Tibial nerve (tissue), 4 donors: ENCODE results near the gene LTB4R. TPM values are rescaled to one million over a fixed set of nuclear protein-coding genes. Genes with fewer than 3 reads are reported as not detected.

Source experiments
- DNase-seq, 2 donors: peaks; one replicate each; pipeline ENCODE4 v3.0.0-alpha.2; 2019; ENCODE audit warnings: low spot score in 2 of 2
- H3K27ac ChIP-seq, 4 donors: fragments of 200-600 bp; sonication (generic) in 3 of 4; one replicate each; pipeline ENCODE4 v1.5.1; 2017 to 2019; ENCODE audit warnings: mild to moderate bottlenecking in 1 of 4
- H3K27me3 ChIP-seq, 2 donors: fragments of 200-600 bp; sonication (generic) in 1 of 2; one replicate each; pipeline versions ENCODE4 v1.5.1 to v1.6.0; 2017 to 2019
- H3K36me3 ChIP-seq, 3 donors: fragments of 200-600 bp; sonication (generic); one replicate each; pipeline ENCODE4 v1.5.1; 2018 to 2019
- H3K4me1 ChIP-seq, 4 donors: fragments of 200-600 bp; sonication (generic) in 3 of 4; one replicate each; pipeline ENCODE4 v1.5.1; 2017 to 2019
- H3K4me3 ChIP-seq, 4 donors: fragments of 200-600 bp; sonication (generic) in 3 of 4; one replicate each; pipeline ENCODE4 v1.5.1; 2017 to 2019; ENCODE audit warnings: mild to moderate bottlenecking in 1 of 4, moderate library complexity in 1 of 4
- H3K9me3 ChIP-seq, 4 donors: fragments of 200-600 bp; sonication (generic) in 3 of 4; one replicate each; pipeline ENCODE4 v1.5.1; 2017 to 2019
- CTCF ChIP-seq, 5 experiments: fragments of 200-600 bp in 3 of 5; fragments of 450-650 bp in 2 of 5; sonication (generic) in 3 of 5; IDR thresholded peaks; one replicate each; pipeline ENCODE4 v1.5.1; 2016 to 2019; ENCODE audit warnings: antibody characterized with exemption in 5 of 5, mild to moderate bottlenecking in 3 of 5, moderate library complexity in 2 of 5
- EP300 ChIP-seq, 2 donors: sonication (generic); formaldehyde crosslinking; IDR thresholded peaks; one replicate each; pipeline ENCODE4 v1.6.1; 2017; ENCODE audit warnings: antibody characterized with exemption in 2 of 2, mild to moderate bottlenecking in 1 of 2
- POLR2A ChIP-seq, 2 donors: fragments of 450-650 bp; IDR thresholded peaks; one replicate each; pipeline ENCODE4 v1.6.1; 2017; ENCODE audit warnings: antibody characterized with exemption in 2 of 2, mild to moderate bottlenecking in 2 of 2, moderate library complexity in 2 of 2
- WGBS, 2 donors: methylation state at CpG; one replicate each; pipeline ENCODE4 v1.1.5; 2018; 5-methylcytosine and 5-hydroxymethylcytosine counted together
- small RNA-seq: library from RNA; depleted of rRNA; stranded (forward); fragments of <200 nt; gene quantifications from one replicate; pipeline ENCODE3, GENCODE V24; 2016
- total RNA-seq, 4 donors: library from RNA; depleted of rRNA; stranded (reverse); fragments of >200 nt; gene quantifications; one replicate each; pipeline ENCODE4 v1.1.0, GENCODE V29; 2016

LTB4R gene
- total RNA-seq, 4 donors from 2014 or later, result 8.4 to 14.4 (median 11.8) TPM

GRCh38 chr14:24365600-24366412, 54.5 kb downstream of the LTB4R start:
- peak; percentile 74 to 82 for DNase-seq
- H3K36me3 ChIP-seq, result no peaks in the 10 kb centered on the region
- H3K4me3 ChIP-seq, result peak overlapping the region; percentile 45 to 63 (median 52)
- peak in 1 of 2 donors; percentile 48 for TF ChIP-seq EP300 (IDR thresholded peaks at IDR 0.05)
- TF ChIP-seq POLR2A (IDR thresholded peaks at IDR 0.05), result no peak
- peak; percentile 72 to 96 (median 86) for TF ChIP-seq CTCF (IDR thresholded peaks at IDR 0.05)
- H3K27me3 ChIP-seq, result no peaks in the 10 kb centered on the region
- WGBS, 2 donors, result 3 to 6% methylated on average over 27 to 28 of the region's 28 CpGs
- H3K9me3 ChIP-seq, result no peaks in the 10 kb centered on the region
- H3K4me1 ChIP-seq, result peaks cover 0 to 47% (median 11%) of the 10 kb centered on the region in 4 donors
- H3K27ac ChIP-seq, result peak overlapping the region; percentile 86 to 94 (median 90)

GRCh38 chr14:24366413-24366720, 55.1 kb downstream of the LTB4R start:
- H3K27ac ChIP-seq, result peak overlapping the region; percentile 86 to 94 (median 90)
- no peaks in the 10 kb centered on the region for H3K36me3 ChIP-seq
- H3K4me3 ChIP-seq, result peak overlapping the region; percentile 45 to 63 (median 52)
- no peaks in the 10 kb centered on the region for H3K9me3 ChIP-seq
- WGBS, 2 donors, result 0 to 1% methylated on average over 16 of the region's 16 CpGs
- peaks cover 0 to 48% (median 11%) of the 10 kb centered on the region in 4 donors for H3K4me1 ChIP-seq
- no peak for DNase-seq
- TF ChIP-seq POLR2A (IDR thresholded peaks at IDR 0.05), result no peak
- TF ChIP-seq EP300 (IDR thresholded peaks at IDR 0.05), result peak; percentile 57 to 91
- no peaks in the 10 kb centered on the region for H3K27me3 ChIP-seq

GRCh38 chr14:24366721-24367513, 55.6 kb downstream of the LTB4R start:
- H3K27me3 ChIP-seq, result no peaks in the 10 kb centered on the region
- peaks cover 0 to 51% (median 11%) of the 10 kb centered on the region in 4 donors for H3K4me1 ChIP-seq
- peak; percentile 80 to 84 for DNase-seq
- 0 to 2% methylated on average over 34 to 40 of the region's 40 CpGs for WGBS, 2 donors
- peak overlapping the region; percentile 86 to 94 (median 90) for H3K27ac ChIP-seq
- H3K4me3 ChIP-seq, result peak overlapping the region; percentile 45 to 63 (median 52)
- peaks cover 0 to 5% (median 0%) of the 10 kb centered on the region in 3 donors for H3K36me3 ChIP-seq
- peak in 1 of 2 donors; percentile 48 for TF ChIP-seq EP300 (IDR thresholded peaks at IDR 0.05)
- no peak for TF ChIP-seq CTCF (IDR thresholded peaks at IDR 0.05)
- TF ChIP-seq POLR2A (IDR thresholded peaks at IDR 0.05), result peak; percentile 55 to 70
- no peaks in the 10 kb centered on the region for H3K9me3 ChIP-seq

Small RNAs within 50 kb of the gene (small RNA-seq; reads per million reads assigned to genes)
- gene RF00026, result not detected

Other genes with a start within 250 kb of the LTB4R start
- not detected for gene CPNE6, start 239.9 kb upstream of the LTB4R start, total RNA-seq
- 10 to 100 TPM; 28.9 to 49.2 (median 34.3) TPM for gene PCK2, start 217.2 kb upstream of the LTB4R start, total RNA-seq
- gene DCAF11, start 196.7 kb upstream of the LTB4R start, total RNA-seq, result 100 to 1,000 TPM in 2 of 4 donors, 10 to 100 TPM in 2; 68.9 to 126 (median 98.9) TPM
- gene NRL, start 196.6 kb upstream of the LTB4R start, total RNA-seq, result 1 to 10 TPM; 4.8 to 7.0 (median 5.9) TPM
- 1 to 10 TPM in 1 of 4 donors, under 1 TPM in 1, not detected in 2; 0.78 to 1.3 TPM for gene FITM1, start 180.8 kb upstream of the LTB4R start, total RNA-seq
- 100 to 1,000 TPM in 3 of 4 donors, 10 to 100 TPM in 1; 96.9 to 130 (median 110) TPM for gene PSME1, start 175.3 kb upstream of the LTB4R start, total RNA-seq
- gene EMC9, start 169.9 kb upstream of the LTB4R start, total RNA-seq, result 10 to 100 TPM in 2 of 4 donors, 1 to 10 TPM in 2; 9.2 to 22.7 (median 14.4) TPM
- gene PSME2, start 164.9 kb upstream of the LTB4R start, total RNA-seq, result 10 to 100 TPM; 33.7 to 64.0 (median 51.9) TPM
- gene RNF31, start 164.0 kb upstream of the LTB4R start, total RNA-seq, result 100 to 1,000 TPM in 1 of 4 donors, 10 to 100 TPM in 3; 33.5 to 112 (median 72.9) TPM
- 100 to 1,000 TPM in 1 of 4 donors, 10 to 100 TPM in 3; 55.7 to 106 (median 65.8) TPM for gene IRF9, start 150.2 kb upstream of the LTB4R start, total RNA-seq
- gene REC8, start 139.4 kb upstream of the LTB4R start, total RNA-seq, result 10 to 100 TPM in 3 of 4 donors, 1 to 10 TPM in 1; 6.5 to 25.5 (median 16.3) TPM
- 10 to 100 TPM; 19.4 to 88.5 (median 26.9) TPM for gene IPO4, start 122.7 kb upstream of the LTB4R start, total RNA-seq
- gene TM9SF1, start 116.1 kb upstream of the LTB4R start, total RNA-seq, result 10 to 100 TPM; 46.8 to 61.3 (median 54.6) TPM
- gene TSSK4, start 105.8 kb upstream of the LTB4R start, total RNA-seq, result not detected
- 100 to 1,000 TPM in 1 of 4 donors, 10 to 100 TPM in 3; 43.9 to 118 (median 82.1) TPM for gene CHMP4A, start 98.0 kb upstream of the LTB4R start, total RNA-seq
- 10 to 100 TPM; 16.5 to 48.3 (median 28.9) TPM for gene MDP1, start 95.4 kb upstream of the LTB4R start, total RNA-seq
- gene NEDD8, start 79.1 kb upstream of the LTB4R start, total RNA-seq, result 100 to 1,000 TPM in 2 of 4 donors, 10 to 100 TPM in 2; 68.6 to 109 (median 98.3) TPM
- 10 to 100 TPM; 46.5 to 63.4 (median 57.2) TPM for gene GMPR2, start 78.6 kb upstream of the LTB4R start, total RNA-seq
- gene TINF2, start 68.9 kb upstream of the LTB4R start, total RNA-seq, result 10 to 100 TPM; 53.9 to 66.4 (median 60.8) TPM
- 10 to 100 TPM; 13.5 to 53.5 (median 19.4) TPM for gene TGM1, start 48.3 kb upstream of the LTB4R start, total RNA-seq
- gene RABGGTA, start 39.9 kb upstream of the LTB4R start, total RNA-seq, result 10 to 100 TPM; 36.5 to 68.4 (median 42.9) TPM
- gene DHRS1, start 11.7 kb upstream of the LTB4R start, total RNA-seq, result 10 to 100 TPM; 15.7 to 43.5 (median 22.6) TPM
- gene NOP9, start 11.7 kb upstream of the LTB4R start, total RNA-seq, result 10 to 100 TPM; 17.0 to 24.9 (median 20.4) TPM
- 10 to 100 TPM in 3 of 4 donors, 1 to 10 TPM in 1; 9.4 to 34.5 (median 14.2) TPM for gene CIDEB, start 3.5 kb upstream of the LTB4R start, total RNA-seq
- gene LTB4R2, start 1.4 kb upstream of the LTB4R start, total RNA-seq, result 10 to 100 TPM; 15.5 to 31.5 (median 20.2) TPM
- 10 to 100 TPM; 32.0 to 68.1 (median 53.2) TPM for gene ADCY4, start 23.6 kb downstream of the LTB4R start, total RNA-seq
- gene RIPK3, start 28.5 kb downstream of the LTB4R start, total RNA-seq, result 1 to 10 TPM; 4.0 to 9.6 (median 9.0) TPM
- 100 to 1,000 TPM in 2 of 4 donors, 10 to 100 TPM in 2; 58.6 to 132 (median 99.1) TPM for gene NFATC4, start 56.7 kb downstream of the LTB4R start, total RNA-seq
- 10 to 100 TPM; 17.4 to 24.7 (median 19.4) TPM for gene NYNRIN, start 87.5 kb downstream of the LTB4R start, total RNA-seq
- 1 to 10 TPM; 2.1 to 6.9 (median 5.1) TPM for gene CBLN3, start 118.2 kb downstream of the LTB4R start, total RNA-seq
- gene KHNYN, start 118.5 kb downstream of the LTB4R start, total RNA-seq, result 100 to 1,000 TPM in 1 of 4 donors, 10 to 100 TPM in 3; 66.8 to 106 (median 84.5) TPM
- gene SDR39U1, start 131.3 kb downstream of the LTB4R start, total RNA-seq, result 10 to 100 TPM; 37.9 to 64.9 (median 60.8) TPM
- gene CMA1, start 196.8 kb downstream of the LTB4R start, total RNA-seq, result not detected